Measurements from ENCODE around the gene ST6GAL1. TPM values are rescaled to one million over a fixed set of nuclear protein-coding genes. Genes with fewer than 3 reads are reported as not detected.
A peak's percentile ranks its signal among the peaks of the same experiment; 100 is the strongest.

ST6GAL1 gene
- total RNA-seq, 1 donor from 2014 or later: 156 TPM

- H3K4me3 Mint-ChIP-seq (ENCODE audit: unreplicated experiment): peak overlapping the region; percentile 95
- peaks cover 21% of the 10 kb centered on the region for H3K9me3 Mint-ChIP-seq (ENCODE audit: unreplicated experiment)
- TF ChIP-seq CTCF (IDR thresholded peaks at IDR 0.05; ENCODE audit: partially characterized antibody, unreplicated experiment): no peak
- peak; percentile 73 for DNase-seq
- no peaks in the 10 kb centered on the region for H3K36me3 Mint-ChIP-seq (ENCODE audit: unreplicated experiment)
- peak overlapping the region; percentile 95 for H3K27ac Mint-ChIP-seq (ENCODE audit: unreplicated experiment)
- H3K4me1 Mint-ChIP-seq (ENCODE audit: low read depth, unreplicated experiment): peaks cover 23% of the 10 kb centered on the region
- peaks cover 20% of the 10 kb centered on the region for H3K27me3 Mint-ChIP-seq (ENCODE audit: unreplicated experiment)
Observed at GRCh38 chr3:186930641-186931531, 560 bp downstream of the ST6GAL1 start.

- peak overlapping the region; percentile 95 for H3K4me3 Mint-ChIP-seq (ENCODE audit: unreplicated experiment)
- H3K27me3 Mint-ChIP-seq (ENCODE audit: unreplicated experiment): peaks cover 17% of the 10 kb centered on the region
- H3K36me3 Mint-ChIP-seq (ENCODE audit: unreplicated experiment): no peaks in the 10 kb centered on the region
- peaks cover 23% of the 10 kb centered on the region for H3K4me1 Mint-ChIP-seq (ENCODE audit: low read depth, unreplicated experiment)
- no peak for TF ChIP-seq CTCF (IDR thresholded peaks at IDR 0.05; ENCODE audit: partially characterized antibody, unreplicated experiment)
- peak overlapping the region; percentile 95 for H3K27ac Mint-ChIP-seq (ENCODE audit: unreplicated experiment)
- DNase-seq: peak; percentile 47
- H3K9me3 Mint-ChIP-seq (ENCODE audit: unreplicated experiment): peaks cover 21% of the 10 kb centered on the region
Observed at GRCh38 chr3:186931532-186932280, 1.4 kb downstream of the ST6GAL1 start.

- H3K27ac Mint-ChIP-seq (ENCODE audit: unreplicated experiment): peak overlapping the region; percentile 95
- no peak for DNase-seq
- peak overlapping the region; percentile 95 for H3K4me3 Mint-ChIP-seq (ENCODE audit: unreplicated experiment)
- H3K36me3 Mint-ChIP-seq (ENCODE audit: unreplicated experiment): no peaks in the 10 kb centered on the region
- peaks cover 27% of the 10 kb centered on the region for H3K4me1 Mint-ChIP-seq (ENCODE audit: low read depth, unreplicated experiment)
- TF ChIP-seq CTCF (IDR thresholded peaks at IDR 0.05; ENCODE audit: partially characterized antibody, unreplicated experiment): no peak
- H3K9me3 Mint-ChIP-seq (ENCODE audit: unreplicated experiment): peaks cover 21% of the 10 kb centered on the region
- peaks cover 17% of the 10 kb centered on the region for H3K27me3 Mint-ChIP-seq (ENCODE audit: unreplicated experiment)
Observed at GRCh38 chr3:186932281-186933181, 2.2 kb downstream of the ST6GAL1 start.

GRCh38 chr3:186933816-186934215 lies 3.5 kb downstream of the ST6GAL1 start:
- Mint-ChIP-seq H3K9me3 (ENCODE audit: unreplicated experiment) (peaks cover 17% of the 10 kb centered on the region), H3K36me3 (ENCODE audit: unreplicated experiment) (no peaks in the 10 kb centered on the region), H3K27me3 (ENCODE audit: unreplicated experiment) (peaks cover 16% of the 10 kb centered on the region), H3K4me1 (ENCODE audit: low read depth, unreplicated experiment) (peaks cover 31% of the 10 kb centered on the region), H3K4me3 (ENCODE audit: unreplicated experiment) (peak overlapping the region; percentile 57), H3K27ac (ENCODE audit: unreplicated experiment) (no peak overlapping the region)
- TF ChIP-seq CTCF (IDR thresholded peaks at IDR 0.05; ENCODE audit: partially characterized antibody, unreplicated experiment): no peak
- DNase-seq: no peak
